ENCODE measurements around the gene ARHGEF33.
"Not testable (repeated sequence)": the region's sequence is repeated elsewhere in the genome, so short reads cannot be mapped to it uniquely, and the experiment has no call there.

ARHGEF33 gene

DNA sequence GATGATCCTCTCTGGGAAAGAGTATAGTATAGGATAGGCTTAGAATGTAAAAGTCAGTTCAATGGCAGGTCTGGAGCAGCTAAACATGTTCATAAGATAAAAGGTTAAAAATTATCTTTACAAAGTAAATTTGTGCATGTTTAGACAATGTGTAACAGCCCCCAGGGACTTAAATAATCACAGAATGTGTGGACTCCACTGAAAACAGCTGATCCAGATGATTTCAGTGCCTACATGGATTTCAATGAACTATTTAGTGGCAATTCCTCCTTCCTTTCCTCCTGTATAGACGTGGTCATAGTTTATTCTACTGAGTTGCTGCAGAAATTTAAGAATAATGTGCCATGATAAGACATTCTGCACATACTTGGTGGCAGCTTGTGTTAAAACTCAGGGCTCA, 42.9 kb downstream of the ARHGEF33 start:
- no peak for TF ChIP-seq POLR2A (IDR thresholded peaks at IDR 0.05; ENCODE audit: low read depth, low read length)
- TF ChIP-seq TAF1 (IDR thresholded peaks at IDR 0.05; ENCODE audit: low read depth, low read length): no peak
- TF ChIP-seq POLR2AphosphoS5 (IDR thresholded peaks at IDR 0.05; ENCODE audit: low read depth, low read length): no peak
- TF ChIP-seq SPI1 (IDR thresholded peaks at IDR 0.05; ENCODE audit: low read depth, low read length): no peak
- TF ChIP-seq POU2F2 (IDR thresholded peaks at IDR 0.05; ENCODE audit: low read depth, low read length): no peak
- no peak for TF ChIP-seq PAX5 (IDR thresholded peaks at IDR 0.05; ENCODE audit: insufficient read depth, low read length, severe bottlenecking)
- DNase-seq (ENCODE audit: insufficient read length, low spot score): no peak
- no peak for FAIRE-seq

DNA sequence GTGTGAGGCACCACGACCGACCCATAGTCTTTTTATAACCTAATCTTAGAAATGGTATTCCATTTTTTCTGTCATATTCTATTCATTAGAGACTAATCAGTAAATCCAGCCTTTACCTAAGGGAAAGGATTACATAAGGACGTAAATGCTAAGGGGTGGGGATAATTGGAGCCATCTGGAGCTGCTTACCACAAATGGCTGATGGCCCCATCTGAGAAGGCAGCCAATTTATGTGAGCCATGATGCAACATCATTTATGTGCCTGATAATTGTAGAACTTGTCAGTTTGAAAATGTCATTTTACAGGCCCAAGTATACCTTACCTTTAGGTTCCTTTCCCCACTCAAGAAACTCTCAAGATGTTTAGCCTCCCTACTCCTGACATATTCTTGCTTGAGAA, 44.0 kb downstream of the ARHGEF33 start:
- no peak for DNase-seq (ENCODE audit: insufficient read length, low spot score)
- FAIRE-seq: no peak
- no peak for TF ChIP-seq TAF1 (IDR thresholded peaks at IDR 0.05; ENCODE audit: low read depth, low read length)
- TF ChIP-seq POLR2A (IDR thresholded peaks at IDR 0.05; ENCODE audit: low read depth, low read length): no peak
- TF ChIP-seq POU2F2 (IDR thresholded peaks at IDR 0.05; ENCODE audit: low read depth, low read length): no peak
- TF ChIP-seq POLR2AphosphoS5 (IDR thresholded peaks at IDR 0.05; ENCODE audit: low read depth, low read length): no peak
- TF ChIP-seq SPI1 (IDR thresholded peaks at IDR 0.05; ENCODE audit: low read depth, low read length): no peak

DNA sequence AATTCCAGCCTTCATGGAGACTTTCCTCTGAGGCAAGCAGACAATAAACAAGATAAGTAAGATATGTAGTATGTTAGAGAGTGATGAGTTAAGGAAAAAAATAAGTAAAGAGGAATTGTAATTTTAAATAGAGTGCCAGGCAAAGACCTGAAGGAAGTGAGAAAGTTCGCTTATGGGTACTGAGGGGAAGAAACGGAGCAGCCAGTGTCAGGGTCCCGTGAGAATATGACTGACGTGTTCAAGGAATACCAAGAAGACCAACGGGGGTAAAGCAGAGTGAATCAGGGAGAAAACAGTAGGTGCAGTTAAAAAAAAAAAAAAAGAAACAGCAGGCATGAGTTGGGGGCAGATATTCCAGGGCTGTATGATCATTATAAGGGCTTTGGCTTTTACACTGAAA, 45.1 kb downstream of the ARHGEF33 start:
- no peak for DNase-seq (ENCODE audit: insufficient read length, low spot score)
- FAIRE-seq: no peak
- TF ChIP-seq TAF1 (IDR thresholded peaks at IDR 0.05; ENCODE audit: low read depth, low read length): no peak
- no peak for TF ChIP-seq SPI1 (IDR thresholded peaks at IDR 0.05; ENCODE audit: low read depth, low read length)
- TF ChIP-seq POU2F2 (IDR thresholded peaks at IDR 0.05; ENCODE audit: low read depth, low read length): no peak
- TF ChIP-seq POLR2A (IDR thresholded peaks at IDR 0.05; ENCODE audit: low read depth, low read length): no peak
- TF ChIP-seq PAX5 (IDR thresholded peaks at IDR 0.05; ENCODE audit: insufficient read depth, low read length, severe bottlenecking): no peak
- no peak for TF ChIP-seq POLR2AphosphoS5 (IDR thresholded peaks at IDR 0.05; ENCODE audit: low read depth, low read length)

DNA sequence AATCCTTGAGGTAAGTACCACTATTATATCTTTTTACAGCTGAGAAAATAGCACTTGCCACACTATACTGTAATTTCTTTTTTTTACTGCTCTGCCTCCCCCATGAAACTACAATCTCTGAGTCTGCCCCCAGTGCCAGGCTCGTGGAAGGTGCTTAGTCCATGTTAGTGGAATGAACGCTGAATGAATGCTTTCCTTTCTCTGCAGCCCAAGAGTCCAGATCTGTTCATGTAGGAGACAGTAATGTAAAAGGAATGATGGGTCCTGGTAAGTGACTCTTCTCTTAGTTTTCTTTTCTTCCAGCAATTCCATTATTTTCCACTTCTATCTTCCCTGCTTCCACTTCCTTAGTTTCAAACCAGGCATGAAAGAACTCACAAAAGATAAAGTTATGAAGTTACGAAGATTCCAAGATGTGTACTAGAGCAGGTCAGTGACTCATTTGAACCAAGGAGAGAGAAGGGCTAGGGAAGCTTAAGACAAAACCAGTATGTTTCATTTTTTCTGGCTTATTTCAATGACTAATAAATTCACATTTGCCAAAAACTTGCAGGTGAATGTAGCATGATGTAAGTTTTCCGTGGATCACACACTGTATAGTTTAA, 46.0 kb downstream of the ARHGEF33 start:
- no peak for TF ChIP-seq POU2F2 (IDR thresholded peaks at IDR 0.05; ENCODE audit: low read depth, low read length)
- no peak for TF ChIP-seq POLR2AphosphoS5 (IDR thresholded peaks at IDR 0.05; ENCODE audit: low read depth, low read length)
- no peak for TF ChIP-seq PAX5 (IDR thresholded peaks at IDR 0.05; ENCODE audit: insufficient read depth, low read length, severe bottlenecking)
- no peak for TF ChIP-seq POLR2A (IDR thresholded peaks at IDR 0.05; ENCODE audit: low read depth, low read length)
- no peak for TF ChIP-seq TAF1 (IDR thresholded peaks at IDR 0.05; ENCODE audit: low read depth, low read length)
- no peak for TF ChIP-seq SPI1 (IDR thresholded peaks at IDR 0.05; ENCODE audit: low read depth, low read length)
- no peak for FAIRE-seq
- DNase-seq (ENCODE audit: insufficient read length, low spot score): no peak

DNA sequence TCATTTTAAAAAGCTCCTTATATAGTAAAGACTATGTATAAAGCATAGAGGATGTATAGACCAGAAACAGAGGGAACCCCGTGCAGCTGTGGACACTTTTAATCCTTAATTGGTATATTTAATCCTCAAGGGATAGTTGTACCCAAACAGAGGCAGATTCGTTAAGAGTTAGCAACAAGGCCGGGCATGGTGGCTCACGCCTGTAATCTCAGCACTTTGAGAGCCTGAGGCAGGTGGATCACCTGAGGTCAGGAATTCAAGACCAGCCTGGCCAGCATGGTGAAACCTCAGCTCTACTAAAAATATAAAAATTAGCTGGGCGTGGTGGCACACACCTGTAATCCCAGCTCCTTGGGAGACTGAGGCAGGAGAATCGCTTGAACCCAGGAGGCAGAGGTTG, 46.8 kb downstream of the ARHGEF33 start:
- not testable (repeated sequence) for DNase-seq (ENCODE audit: insufficient read length, low spot score); FAIRE-seq

DNA sequence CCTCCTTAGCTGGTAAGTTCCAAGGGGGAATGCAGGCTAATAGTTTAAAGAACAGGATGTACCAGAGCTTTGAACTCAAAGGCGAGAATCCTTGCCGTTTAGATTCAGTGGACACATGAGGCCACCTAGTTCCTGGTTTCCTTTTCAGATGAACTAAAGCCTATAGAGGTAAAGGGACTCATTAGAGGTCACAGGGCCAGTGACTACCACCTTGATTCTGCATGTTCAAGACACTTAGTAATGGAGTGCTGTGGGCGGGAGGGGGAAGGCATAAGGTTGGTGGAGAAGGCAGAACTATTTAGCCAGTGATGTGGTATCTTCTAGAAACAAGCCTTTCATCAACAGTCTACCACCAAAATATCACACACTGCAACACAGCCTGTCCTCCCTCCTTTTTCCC, 47.9 kb downstream of the ARHGEF33 start:
- DNase-seq (ENCODE audit: insufficient read length, low spot score): no peak
- no peak for FAIRE-seq
- no peak for TF ChIP-seq POLR2AphosphoS5 (IDR thresholded peaks at IDR 0.05; ENCODE audit: low read depth, low read length)

DNA sequence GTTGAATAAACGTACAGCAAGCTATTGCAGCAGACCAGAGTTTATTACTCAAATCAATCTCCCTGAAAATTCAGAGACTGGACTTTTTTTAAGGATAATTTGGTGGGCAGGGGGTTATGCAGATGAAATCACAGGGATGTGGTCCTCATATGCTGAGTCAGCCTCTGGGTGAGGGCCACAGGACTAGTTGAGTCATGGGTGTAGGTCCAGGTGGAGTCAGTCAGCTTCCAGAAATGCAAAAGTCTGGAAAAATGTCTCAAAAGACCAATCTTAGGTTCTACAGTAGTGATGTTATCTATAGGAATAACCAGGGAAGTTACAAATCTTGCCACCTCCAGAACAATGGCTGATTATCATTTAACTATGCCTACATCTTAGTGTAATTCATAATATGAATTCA, 51.1 kb downstream of the ARHGEF33 start:
- DNase-seq (ENCODE audit: insufficient read length, low spot score): no peak
- no peak for FAIRE-seq
- no peak for TF ChIP-seq POU2F2 (IDR thresholded peaks at IDR 0.05; ENCODE audit: low read depth, low read length)
- TF ChIP-seq POLR2A (IDR thresholded peaks at IDR 0.05; ENCODE audit: low read depth, low read length): no peak
- TF ChIP-seq TAF1 (IDR thresholded peaks at IDR 0.05; ENCODE audit: low read depth, low read length): no peak
- TF ChIP-seq SPI1 (IDR thresholded peaks at IDR 0.05; ENCODE audit: low read depth, low read length): no peak
- TF ChIP-seq POLR2AphosphoS5 (IDR thresholded peaks at IDR 0.05; ENCODE audit: low read depth, low read length): no peak
- no peak for TF ChIP-seq PAX5 (IDR thresholded peaks at IDR 0.05; ENCODE audit: insufficient read depth, low read length, severe bottlenecking)

DNA sequence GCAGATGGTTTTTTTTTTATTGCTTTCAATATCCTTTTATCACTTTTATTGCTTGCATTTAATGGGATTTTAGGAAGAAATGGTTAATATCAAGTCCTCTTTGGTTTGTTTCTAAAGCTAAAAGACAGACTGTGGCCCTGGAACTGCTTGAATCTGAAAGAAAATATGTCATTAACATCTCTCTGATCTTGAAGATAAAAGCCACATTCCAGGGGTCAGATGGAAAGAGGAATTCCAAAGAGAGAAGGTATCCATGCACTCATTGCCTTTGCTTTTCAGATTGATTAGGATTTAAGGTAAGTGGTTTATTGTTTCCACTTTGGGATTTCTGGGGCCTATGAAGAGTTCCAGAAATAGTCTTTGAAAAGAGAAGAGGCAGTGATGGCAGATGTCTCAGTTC, 54.1 kb downstream of the ARHGEF33 start:
- no peak for DNase-seq (ENCODE audit: insufficient read length, low spot score)
- no peak for FAIRE-seq
- no peak for TF ChIP-seq POLR2AphosphoS5 (IDR thresholded peaks at IDR 0.05; ENCODE audit: low read depth, low read length)
- TF ChIP-seq POLR2A (IDR thresholded peaks at IDR 0.05; ENCODE audit: low read depth, low read length): no peak
- TF ChIP-seq PAX5 (IDR thresholded peaks at IDR 0.05; ENCODE audit: insufficient read depth, low read length, severe bottlenecking): no peak

DNA sequence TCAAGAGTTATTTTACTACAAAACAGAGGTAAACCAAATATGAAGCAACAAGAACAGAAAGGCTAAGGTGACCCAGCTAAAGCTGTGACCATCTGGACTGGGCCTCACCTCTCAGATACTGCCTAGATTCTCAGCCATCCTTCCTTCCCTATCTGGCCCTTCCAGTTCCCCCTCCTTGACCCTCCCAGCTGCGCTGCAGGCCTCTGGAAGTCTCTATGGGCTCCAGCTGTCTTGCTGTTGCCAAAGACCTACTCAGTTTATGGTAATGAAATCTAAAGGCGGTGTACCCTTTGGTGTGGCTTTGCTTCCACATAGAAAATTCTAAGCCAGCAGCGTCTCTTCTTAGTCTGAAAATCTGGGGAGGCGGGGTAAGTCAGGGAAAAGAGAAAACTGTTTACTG, 55.7 kb downstream of the ARHGEF33 start:
- FAIRE-seq (no peak), DNase-seq (ENCODE audit: insufficient read length, low spot score) (no peak)
- TF ChIP-seq POU2F2 (IDR thresholded peaks at IDR 0.05; ENCODE audit: low read depth, low read length) (no peak), PAX5 (IDR thresholded peaks at IDR 0.05; ENCODE audit: insufficient read depth, low read length, severe bottlenecking) (no peak), POLR2A (IDR thresholded peaks at IDR 0.05; ENCODE audit: low read depth, low read length) (no peak), TAF1 (IDR thresholded peaks at IDR 0.05; ENCODE audit: low read depth, low read length) (no peak)

DNA sequence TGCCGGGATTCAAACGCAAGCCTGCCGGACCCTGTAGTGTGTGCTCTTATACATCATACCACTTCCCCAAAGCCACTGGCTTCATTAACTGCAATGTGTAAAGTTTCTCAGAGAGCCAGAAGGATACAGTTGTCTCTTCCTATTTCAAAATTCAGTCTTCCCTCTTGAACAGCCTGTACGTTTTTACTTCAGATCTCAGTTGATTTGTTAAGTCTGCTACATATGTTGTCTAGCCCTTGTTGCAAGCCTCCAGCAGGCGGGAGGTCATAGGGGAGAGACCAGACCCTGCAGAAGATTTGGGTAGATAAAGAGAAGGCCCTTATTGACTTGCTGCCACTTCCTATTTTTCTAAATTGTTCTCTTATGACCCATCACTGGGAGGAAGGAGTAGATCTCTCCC, 56.2 kb downstream of the ARHGEF33 start:
- FAIRE-seq (no peak), DNase-seq (ENCODE audit: insufficient read length, low spot score) (no peak)
- no peak for TF ChIP-seq TAF1 (IDR thresholded peaks at IDR 0.05; ENCODE audit: low read depth, low read length)
- 0 out of 2 replicates have a peak, but pooled peaks have one; percentile 0 for TF ChIP-seq SPI1 (IDR thresholded peaks at IDR 0.05; ENCODE audit: low read depth, low read length)
